Renal cortex interstitium (tissue), 15 donors: ENCODE measurements around the gene GIPR. TPM values are rescaled to one million over a fixed set of nuclear protein-coding genes. Genes with fewer than 3 reads are reported as not detected.
A peak's percentile ranks its signal among the peaks of the same experiment; 100 is the strongest.
"Not testable (repeated sequence)": the region's sequence is repeated elsewhere in the genome, so short reads cannot be mapped to it uniquely, and the experiment has no call there.

Source experiments
- DNase-seq, 11 donors: peaks; one replicate each; pipeline ENCODE4 v3.0.0-alpha.2; 2013; ENCODE audit warnings: low read depth in 9 of 11, low spot score in 4 of 11; ENCODE audit errors: extremely low read depth in 1 of 11
- long read RNA-seq, 16 experiments: transcript quantifications; one replicate each; lab custom pipeline, GENCODE V29; 2026
- polyA plus RNA-seq, 3 donors: library from polyadenylated mRNA; unstranded; fragments of 120-200 nt; gene quantifications; one replicate each; pipeline ENCODE4 v1.2.1, GENCODE V29; 2013; ENCODE audit not compliant: insufficient read length in 3 of 3

Gene GIPR, protein sequence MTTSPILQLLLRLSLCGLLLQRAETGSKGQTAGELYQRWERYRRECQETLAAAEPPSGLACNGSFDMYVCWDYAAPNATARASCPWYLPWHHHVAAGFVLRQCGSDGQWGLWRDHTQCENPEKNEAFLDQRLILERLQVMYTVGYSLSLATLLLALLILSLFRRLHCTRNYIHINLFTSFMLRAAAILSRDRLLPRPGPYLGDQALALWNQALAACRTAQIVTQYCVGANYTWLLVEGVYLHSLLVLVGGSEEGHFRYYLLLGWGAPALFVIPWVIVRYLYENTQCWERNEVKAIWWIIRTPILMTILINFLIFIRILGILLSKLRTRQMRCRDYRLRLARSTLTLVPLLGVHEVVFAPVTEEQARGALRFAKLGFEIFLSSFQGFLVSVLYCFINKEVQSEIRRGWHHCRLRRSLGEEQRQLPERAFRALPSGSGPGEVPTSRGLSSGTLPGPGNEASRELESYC
- polyA plus RNA-seq: 1 to 10 TPM in 1 of 3 donors, under 1 TPM in 2; 0.28 to 1.6 (median 0.43) TPM
- long read RNA-seq, donor 1: 0 reads
- long read RNA-seq, donor 2: 0 reads
- long read RNA-seq, donor 3: 0 reads
- long read RNA-seq, donor 4: 0 reads
- long read RNA-seq, donor 5: 0 reads
- long read RNA-seq, donor 6: 0 reads
- long read RNA-seq, donor 7, partial matches to known transcripts: 441 of 1,216 reads
- long read RNA-seq, donor 7, other reads (novel, unspliced or antisense): 775 of 1,216 reads
- long read RNA-seq, donor 8: 0 reads
- long read RNA-seq, donor 9: 0 reads
- long read RNA-seq, donor 10: 0 reads
- long read RNA-seq, donor 11: 0 reads
- long read RNA-seq, donor 12, partial matches to known transcripts: 683 of 694 reads
- long read RNA-seq, donor 12, other reads (novel, unspliced or antisense): 11 of 694 reads
- long read RNA-seq, donor 13: 0 reads
- long read RNA-seq, donor 14: 0 reads
- long read RNA-seq, donor 15: 0 reads
- long read RNA-seq, donor 16, partial matches to known transcripts: 1,639 of 1,671 reads
- long read RNA-seq, donor 16, other reads (novel, unspliced or antisense): 32 of 1,671 reads

DNA sequence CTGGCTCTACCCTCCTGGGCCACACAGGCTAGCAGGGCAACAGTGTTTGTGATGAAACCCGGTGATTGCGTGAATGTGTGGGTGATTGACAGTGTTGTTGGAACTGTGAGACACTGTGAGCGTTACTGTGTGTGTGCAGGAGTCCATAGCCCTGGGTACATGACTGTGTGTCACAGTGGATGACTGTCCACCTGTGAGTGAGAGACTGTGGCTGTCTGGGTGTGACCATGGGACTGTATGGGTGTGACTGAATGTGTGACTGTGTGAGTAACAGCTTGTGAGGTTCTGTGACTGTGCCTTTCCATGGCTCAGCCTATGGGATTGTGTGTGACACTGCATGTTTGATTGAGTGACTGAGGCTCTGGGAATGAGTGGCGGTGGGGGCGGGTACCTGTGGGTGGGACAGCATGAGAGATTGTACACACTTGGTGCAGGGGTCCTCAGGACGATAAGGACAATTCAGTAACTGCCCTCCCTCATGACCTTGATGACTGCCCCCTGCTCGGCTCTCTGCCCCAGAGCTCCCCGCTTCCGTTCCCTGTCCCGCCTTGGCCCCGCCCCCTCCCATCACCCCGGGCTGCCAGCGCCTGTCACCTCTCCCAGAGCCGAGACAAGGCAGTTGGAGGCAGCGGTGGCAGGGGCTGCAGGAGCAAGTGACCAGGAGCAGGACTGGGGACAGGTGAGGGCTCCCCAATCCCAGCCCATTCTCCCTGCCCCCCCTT, at the start of gene GIPR:
GIPR (plus strand) TSS at position 602 of the 722 bp plus-strand sequence. CDS start 1,300 bp downstream, outside the sequence.
- DNase-seq: no peak

DNA sequence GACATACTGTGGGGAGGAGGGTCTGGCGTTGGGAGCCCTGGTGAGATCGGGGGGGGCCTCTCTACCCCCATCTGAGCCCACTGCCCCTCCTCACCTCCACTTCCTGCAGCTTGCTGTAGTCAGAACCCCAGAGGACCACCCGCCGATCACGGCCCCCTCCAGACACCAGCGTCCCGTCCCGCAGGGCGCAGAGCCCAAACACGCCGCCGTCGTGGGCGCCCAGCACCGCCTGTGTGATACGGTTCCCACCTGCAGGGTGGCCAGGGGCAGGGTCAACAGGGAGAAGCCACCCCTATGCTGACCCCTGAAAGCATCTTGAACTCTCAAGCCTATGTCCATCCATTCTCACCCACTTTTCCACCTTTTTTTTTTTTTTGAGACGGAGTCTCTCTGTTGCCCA, 46.6 kb upstream of the GIPR start:
- no peak for DNase-seq

DNA sequence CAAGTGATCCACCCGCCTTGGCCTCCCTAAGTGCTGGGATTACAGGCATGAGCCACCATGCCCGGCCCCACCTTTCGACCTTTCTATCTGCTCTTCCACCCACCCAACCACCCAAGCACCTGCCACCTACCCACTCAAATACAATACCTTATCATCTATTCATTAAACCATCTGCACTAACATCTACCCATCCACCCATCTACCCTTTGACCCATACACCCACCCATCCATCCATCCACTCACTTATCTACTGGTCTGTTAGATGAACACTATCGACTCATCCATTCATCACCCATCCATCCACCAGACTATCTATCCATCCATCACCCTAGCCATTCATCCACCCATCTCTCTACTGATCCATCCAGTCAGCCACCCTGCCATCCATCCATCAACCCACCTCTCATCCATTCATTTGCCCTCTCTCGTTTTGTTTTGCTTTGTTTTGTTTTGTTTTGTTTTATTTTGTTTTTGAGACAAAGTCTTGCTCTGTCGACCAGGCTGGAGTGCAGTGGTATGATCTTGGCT, 46.0 kb upstream of the GIPR start:
- DNase-seq: no peak

DNA sequence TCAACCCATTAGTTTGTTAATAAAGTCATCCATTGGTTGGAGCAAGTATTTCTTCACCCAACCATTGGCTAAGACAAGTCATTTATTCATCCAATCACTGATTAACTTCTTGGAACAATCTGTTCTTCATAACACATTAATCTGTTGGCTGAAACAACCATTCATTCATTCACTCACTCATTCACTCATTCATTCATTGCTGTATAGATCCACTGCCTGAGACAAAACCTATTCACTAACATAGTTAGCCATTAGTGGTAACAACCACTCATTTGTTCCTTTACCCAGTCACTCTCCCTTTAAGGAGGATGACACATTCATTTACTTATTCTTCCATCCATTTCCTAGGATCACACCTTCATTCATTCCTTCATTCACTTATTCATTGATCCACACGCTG, 44.0 kb upstream of the GIPR start:
- DNase-seq: no peak

DNA sequence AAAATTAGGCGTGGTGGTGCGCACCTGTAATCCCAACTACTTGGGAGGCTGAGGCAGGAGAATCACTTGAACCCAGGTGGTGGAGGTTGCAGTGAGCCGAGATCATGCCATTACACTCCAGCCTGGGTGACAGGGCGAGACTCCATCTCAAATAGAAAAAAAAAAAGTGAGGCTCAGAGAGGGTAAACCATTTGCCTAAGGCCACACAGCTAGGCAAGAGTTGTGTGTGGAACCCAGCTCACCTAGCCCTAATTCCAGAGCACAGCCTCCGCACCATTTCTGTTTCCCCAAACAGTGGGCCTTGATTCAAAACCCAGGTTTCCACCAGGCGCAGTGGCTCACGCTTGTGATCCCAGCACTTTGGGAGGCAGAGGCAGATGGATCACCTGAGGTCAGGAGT, 39.8 kb upstream of the GIPR start:
- not testable (repeated sequence) for DNase-seq

DNA sequence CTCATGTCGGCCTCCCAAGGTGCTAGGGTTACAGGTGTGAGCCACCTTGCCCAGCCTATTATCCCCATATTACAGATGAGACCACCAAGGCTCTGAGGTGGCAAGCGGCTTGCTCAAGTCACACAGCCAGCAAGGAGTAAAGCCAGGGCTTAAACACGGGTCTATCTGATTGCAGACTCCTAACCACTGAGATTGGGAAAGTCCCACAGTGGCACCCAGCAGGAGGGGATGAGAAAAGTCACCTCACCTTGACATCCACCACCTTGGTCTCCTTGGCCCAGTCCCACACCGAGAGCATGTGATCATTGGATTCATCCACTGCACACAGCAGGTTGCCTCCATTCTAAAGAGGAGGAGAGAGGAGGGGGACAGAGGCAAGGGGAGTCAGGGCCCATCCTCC, 38.3 kb upstream of the GIPR start:
- DNase-seq: no peak

DNA sequence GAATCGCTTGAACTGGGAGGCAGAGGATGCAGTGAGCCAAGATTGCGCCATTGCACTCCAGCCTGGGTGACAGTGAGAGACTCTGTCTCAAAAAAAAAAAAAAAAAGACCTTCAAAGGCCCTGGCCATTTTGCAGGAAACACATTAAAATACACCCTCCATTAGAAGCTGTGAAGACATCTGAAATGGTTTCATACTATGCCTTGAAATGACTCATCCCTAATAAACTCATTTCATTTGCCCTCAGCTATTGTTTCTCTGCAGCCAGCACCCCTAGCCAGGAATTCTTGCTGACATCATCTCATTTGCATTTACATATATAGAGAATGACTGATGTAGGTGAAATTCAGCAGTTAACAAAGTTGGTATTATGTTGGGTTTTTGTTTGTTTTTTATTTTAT, 37.6 kb upstream of the GIPR start:
- no peak for DNase-seq

DNA sequence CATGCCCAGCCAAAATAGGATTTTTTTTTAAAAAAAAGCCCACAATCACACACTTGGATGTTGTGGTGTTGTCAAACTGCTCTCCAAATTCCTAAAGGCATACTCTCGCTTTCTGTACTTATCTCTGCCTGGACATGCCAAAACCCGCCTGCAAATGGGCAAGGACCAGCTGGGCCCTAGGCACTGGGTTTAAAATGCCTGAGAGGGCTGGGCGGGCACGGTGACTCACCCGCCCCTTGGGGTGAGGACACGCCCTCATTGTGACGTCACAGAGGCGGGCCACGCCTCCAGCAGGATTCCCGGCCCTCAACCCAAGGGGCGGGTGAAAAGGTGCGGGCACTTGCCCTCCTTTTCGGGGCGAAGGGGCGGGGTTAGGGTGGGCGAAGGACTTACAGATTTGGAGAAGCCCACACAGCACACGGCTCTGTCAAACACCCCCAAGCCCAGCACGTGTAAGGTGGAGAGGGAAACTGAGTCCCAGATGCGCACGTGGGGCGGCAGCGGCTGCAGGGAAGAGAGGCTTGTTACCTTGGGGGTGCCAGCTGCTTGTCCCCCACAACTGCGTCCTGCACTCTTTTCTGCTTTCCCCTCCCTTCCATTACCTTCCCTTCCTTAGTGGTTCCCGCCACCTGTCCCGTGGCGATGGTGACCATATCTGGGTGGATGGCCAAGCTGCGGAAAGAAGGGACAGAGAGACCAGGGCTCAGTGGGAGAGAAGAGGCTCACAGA, 35.4 kb upstream of the GIPR start:
- no peak for DNase-seq

DNA sequence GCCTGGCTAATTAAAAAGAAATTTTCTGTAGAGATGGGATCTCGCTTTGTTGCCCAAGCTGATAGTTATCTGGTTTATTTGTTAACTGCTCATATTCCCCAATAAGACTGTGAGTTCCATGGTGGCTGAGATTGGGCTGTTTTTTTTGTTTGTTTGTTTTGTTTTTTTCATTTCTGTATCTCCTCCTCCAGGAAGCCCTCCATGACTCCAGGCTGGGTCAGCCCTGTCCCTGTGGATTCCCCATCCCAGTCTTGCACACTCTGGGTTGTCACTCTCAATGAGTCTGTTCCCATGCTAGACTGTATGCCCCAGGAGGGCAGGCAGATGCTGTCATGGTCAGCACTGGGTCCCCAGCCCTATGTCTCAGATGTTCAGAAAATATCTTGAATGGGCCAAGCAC, 31.7 kb upstream of the GIPR start:
- DNase-seq: no peak

DNA sequence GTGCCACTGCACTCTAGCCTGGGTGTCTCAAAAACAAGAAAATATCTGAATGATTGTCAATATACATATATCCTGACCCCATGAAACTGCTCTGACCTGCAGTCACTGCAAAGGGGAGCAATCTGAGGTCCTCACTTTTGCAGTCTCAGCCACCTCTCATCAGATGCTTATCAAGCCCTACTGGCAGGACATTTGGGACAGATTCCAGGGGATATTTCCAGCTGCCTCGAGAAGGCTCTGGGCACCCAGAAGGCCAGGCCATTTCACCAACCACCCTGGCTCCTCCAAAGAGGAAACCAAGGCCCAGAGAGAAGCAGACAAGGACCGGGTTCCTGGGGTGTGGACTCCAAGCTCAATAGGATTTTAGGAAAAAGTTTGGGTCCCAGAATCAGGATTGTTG, 31.1 kb upstream of the GIPR start:
- no peak for DNase-seq

DNA sequence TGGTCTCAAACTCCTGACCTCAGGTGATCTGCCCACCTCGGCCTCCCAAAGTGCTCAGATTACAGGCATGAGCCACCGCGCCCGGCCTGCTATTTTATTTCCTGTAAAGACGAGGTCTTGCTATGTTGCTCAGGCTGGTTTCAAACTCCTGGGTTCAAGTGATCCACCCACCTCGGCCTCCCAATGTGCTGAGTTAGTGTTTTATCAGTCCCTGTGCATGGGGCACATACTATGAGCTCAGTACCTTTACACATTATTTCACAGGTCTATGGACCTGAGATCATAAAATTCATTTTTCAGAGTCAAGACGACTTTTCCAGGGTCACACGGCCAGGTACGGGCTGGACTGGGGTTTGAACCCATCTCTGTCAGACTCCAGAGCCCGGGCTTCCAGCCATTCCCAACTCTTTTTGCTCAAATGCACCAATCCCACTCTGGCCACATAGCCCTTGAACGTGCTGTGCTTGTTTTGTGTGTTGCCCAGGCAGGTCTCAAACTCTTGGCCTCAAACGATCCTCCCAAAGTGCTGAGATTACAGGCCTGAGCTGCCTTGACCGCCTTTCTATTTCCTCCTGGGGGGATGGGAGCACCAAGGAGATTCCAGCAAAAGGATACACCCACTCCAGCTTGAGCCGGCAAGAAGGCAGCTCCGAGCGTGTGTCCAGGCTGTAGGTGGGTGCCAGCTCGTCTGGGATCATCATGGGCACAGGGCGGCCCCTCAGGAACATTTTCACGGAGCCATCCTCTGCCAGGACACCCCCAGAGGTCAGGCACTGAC, 29.9 kb upstream of the GIPR start:
- no peak for DNase-seq

DNA sequence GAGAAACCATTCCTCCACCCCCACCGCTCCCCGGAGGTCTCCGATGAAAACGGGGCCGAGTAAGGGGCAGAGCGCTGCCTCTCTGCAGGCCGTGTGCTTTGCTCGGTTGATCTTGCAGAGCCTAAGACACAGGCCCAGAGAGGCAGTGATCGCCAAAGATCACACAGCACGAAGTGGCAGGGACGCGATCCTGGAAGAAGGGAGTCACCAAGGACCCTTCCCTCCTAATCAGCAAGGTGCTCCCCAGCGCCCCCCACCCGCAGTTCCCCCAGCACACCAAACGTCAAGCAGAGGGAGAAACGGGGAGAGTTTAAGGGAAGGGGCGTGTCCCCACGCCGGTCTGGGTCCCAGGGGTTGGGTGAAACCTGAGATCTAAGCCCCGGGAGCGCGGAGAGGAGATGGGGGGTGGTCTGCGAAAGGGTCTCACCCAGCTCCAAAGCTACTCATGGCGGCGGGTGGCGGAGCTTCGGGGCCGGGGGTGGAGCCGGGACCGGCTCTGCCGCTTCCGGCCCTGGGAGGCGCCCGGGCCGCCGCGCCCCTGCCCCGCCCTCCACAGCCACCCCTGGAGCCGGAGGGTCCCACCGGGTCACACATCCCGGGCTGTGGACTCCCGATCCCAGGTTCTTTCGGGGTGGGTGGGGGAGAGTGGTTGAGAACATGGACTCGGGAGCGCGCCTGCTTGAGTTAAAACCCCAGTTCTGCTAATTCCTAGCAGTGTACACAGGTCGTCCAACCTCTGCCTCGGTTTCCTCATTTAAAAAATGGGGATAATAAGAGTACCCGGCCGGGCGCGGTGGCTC, 28.9 kb upstream of the GIPR start, which contains the start of gene EML2:
EML2 (minus strand) TSS at position 468 of the 800 bp plus-strand sequence; CDS start at position 447, 21 bp downstream.
- no peak for DNase-seq

DNA sequence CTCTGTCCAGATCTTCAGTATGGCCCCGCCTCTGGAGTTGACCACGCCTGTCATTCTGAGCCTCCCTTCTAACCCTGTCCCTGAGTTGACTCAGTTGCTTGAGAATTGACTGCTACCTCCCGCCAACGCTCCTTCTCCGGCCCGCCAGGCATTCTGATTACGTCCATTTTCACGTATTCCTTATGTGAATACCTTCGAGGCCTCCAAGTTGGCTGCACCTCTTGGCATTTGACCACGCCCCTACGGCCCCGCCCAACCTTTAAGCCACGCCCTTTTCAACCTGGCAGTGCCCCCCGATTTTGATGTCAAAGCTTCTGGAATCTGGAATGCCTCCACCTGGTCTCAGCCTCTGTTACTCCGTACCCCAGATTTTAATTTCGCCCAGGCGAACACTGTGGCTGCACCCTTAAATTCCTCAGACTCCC, 27.2 kb upstream of the GIPR start:
- no peak for DNase-seq

DNA sequence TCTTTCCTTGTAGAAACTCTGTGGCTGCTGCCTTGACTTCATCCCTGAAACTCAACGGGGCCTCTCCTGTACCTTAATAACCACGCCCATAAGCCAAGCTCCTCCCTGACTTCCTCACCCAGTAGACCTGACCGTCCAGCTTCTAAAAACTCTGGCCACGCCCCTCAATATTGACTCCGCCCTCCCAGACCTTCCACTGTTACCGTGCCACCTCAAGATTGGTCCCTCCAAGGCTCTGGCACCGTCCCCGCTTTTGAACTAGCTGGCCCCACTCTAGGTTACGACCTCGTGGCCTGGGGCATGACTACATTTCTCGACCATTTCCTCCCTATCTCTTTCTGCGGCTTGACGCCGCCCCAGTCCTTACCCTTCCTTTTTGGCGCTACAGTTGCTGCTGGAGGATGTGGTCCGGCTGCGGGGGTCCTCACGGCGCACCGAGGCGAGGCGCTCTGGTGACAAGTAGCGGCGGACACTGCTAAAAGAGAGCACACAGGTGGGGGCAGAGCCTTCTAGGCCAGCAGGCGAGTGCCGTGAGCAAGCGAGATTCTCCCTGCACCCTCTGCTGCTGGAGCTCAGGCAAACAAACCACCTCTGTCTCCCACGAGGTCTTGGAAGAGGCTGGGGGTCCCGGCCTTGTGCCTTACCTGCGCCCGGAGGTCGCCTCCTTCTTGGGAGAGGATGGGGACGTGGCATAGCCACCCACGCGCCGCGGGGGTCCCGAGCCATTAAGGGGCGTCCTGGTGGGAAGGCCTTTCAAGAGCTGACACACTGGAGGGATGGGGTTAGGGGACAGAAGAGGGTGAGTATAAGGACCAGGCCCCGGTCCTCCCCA, 26.5 kb upstream of the GIPR start:
- peak in 4 of 11 donors; percentile 60 to 84 (median 76) for DNase-seq

DNA sequence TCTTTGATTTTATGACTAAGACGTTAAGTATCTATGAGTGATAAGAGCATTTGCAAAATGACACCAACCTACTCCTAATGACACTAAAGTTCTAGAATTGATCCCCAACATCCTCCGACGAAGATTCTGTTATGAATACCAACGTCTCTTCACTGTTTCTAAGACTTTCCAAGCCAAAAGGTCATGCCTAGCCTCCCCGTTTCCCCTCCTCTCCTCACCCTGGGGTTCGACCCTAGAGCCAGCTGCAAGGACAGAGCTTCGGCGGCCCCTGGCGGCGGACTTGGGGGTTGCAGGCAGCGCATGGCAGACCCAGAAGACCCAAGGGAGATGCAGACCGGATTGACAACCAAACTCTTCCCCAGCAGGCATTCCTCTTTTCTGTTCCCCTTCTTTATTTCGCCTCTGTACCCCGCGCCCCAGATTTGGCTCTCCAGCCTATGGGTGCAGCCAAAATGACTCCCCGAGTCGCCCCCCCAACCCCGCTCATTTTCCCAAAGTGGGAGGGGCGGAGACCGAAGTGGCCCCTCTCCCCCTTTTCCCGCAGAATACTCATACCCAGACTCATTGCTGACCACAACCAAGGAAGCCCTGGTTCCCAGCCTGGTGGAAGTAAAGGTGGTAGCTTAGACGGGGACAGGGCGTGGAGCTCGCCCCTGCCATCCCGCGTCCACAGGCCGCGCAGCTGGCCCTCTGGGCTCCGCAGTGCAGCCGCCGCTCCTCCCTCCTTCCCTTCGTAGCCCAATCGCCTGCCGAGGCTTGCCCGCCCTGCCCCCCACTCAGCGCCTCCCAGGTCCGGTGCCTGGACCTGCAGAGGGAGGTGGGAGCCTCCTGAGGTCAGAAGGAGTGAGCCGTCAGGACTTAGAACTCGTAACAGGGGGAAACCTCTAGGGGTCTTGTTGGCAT, 24.7 kb upstream of the GIPR start:
- peak in 3 of 11 donors; percentile 69 to 75 (median 75) for DNase-seq
